Skeletal muscle tissue (tissue), 4 donors: Measurements from ENCODE around the gene TMCC2. TPM values are rescaled to one million over a fixed set of nuclear protein-coding genes. Genes with fewer than 3 reads are reported as not detected.
"Not testable (repeated sequence)": the region's sequence is repeated elsewhere in the genome, so short reads cannot be mapped to it uniquely, and the experiment has no call there.

Experiments
- H3K27ac ChIP-seq: one replicate; pipeline ENCODE4 v1.7.0; 2013; ENCODE audit warnings: mild to moderate bottlenecking, low read depth, low read length, inconsistent platforms
- H3K27me3 ChIP-seq, 3 donors: one replicate each; pipeline ENCODE4 v1.7.0; 2013; ENCODE audit warnings: low read length in 3 of 3; ENCODE audit not compliant: control insufficient read depth in 3 of 3, insufficient read depth in 3 of 3
- H3K36me3 ChIP-seq, 3 donors: one replicate each; pipeline ENCODE4 v1.7.0; 2013; ENCODE audit warnings: low read length in 3 of 3; ENCODE audit not compliant: control insufficient read depth in 3 of 3, insufficient read depth in 3 of 3
- H3K4me1 ChIP-seq, 3 donors: one replicate each; pipeline ENCODE4 v1.7.0; 2013; ENCODE audit warnings: low read length in 3 of 3, mild to moderate bottlenecking in 3 of 3; ENCODE audit not compliant: control insufficient read depth in 3 of 3, insufficient read depth in 3 of 3
- H3K4me3 ChIP-seq, 3 donors: one replicate each; pipeline ENCODE4 v1.7.0; 2013; ENCODE audit warnings: low read length in 3 of 3
- H3K9ac ChIP-seq, 3 donors: one replicate each; pipeline ENCODE4 v1.7.0; 2013; ENCODE audit warnings: low read length in 3 of 3, mild to moderate bottlenecking in 3 of 3, moderate library complexity in 2 of 3, low read depth in 1 of 3
- H3K9me3 ChIP-seq, 3 donors: one replicate each; pipeline ENCODE4 v1.7.0; 2013; ENCODE audit warnings: low read length in 3 of 3; ENCODE audit not compliant: control insufficient read depth in 3 of 3
- total RNA-seq: library from RNA; depleted of rRNA; stranded (reverse); fragments of >200 nt; gene quantifications from one replicate; pipeline ENCODE4 v1.2.3, GENCODE V29; 2014
- donor health status: Osteomylitis.

TMCC2 gene
- total RNA-seq, result 15.1 TPM

- Histone ChIP-seq H3K4me1 (peaks cover 31 to 52% (median 41%) of the 10 kb centered on the region in 3 donors), H3K9me3 (no peaks in the 10 kb centered on the region), H3K4me3 (peak within 1 kb of the TSS; percentile 77 to 82 (median 82)), H3K36me3 (peaks cover 0 to 3% (median 0%) of the 10 kb centered on the region in 3 donors), H3K27ac (peak within 1 kb of the TSS; percentile 32), H3K9ac (peak within 1 kb of the TSS; percentile 67 to 84 (median 80)), H3K27me3 (no peaks in the 10 kb centered on the region)
Observed at GRCh38 chr1:205227584-205228013, at the start of gene TMCC2. Gene TMCC2 (plus strand): TSS chr1:205227946. CDS start chr1:205228565, 619 bp downstream.

- peaks cover 0 to 3% (median 0%) of the 10 kb centered on the region in 3 donors for H3K36me3 ChIP-seq
- H3K27me3 ChIP-seq, result no peaks in the 10 kb centered on the region
- H3K4me3 ChIP-seq, result no peak overlapping the region
- no peak overlapping the region for H3K27ac ChIP-seq
- no peaks in the 10 kb centered on the region for H3K9me3 ChIP-seq
- no peak overlapping the region for H3K9ac ChIP-seq
- H3K4me1 ChIP-seq, result peaks cover 19 to 43% (median 30%) of the 10 kb centered on the region in 3 donors
Observed at GRCh38 chr1:205179842-205180241, 47.9 kb upstream of the TMCC2 start.

GRCh38 chr1:205180331-205180730 lies 47.4 kb upstream of the TMCC2 start:
- H3K9me3 ChIP-seq, H3K27ac ChIP-seq, H3K36me3 ChIP-seq, H3K4me3 ChIP-seq, H3K9ac ChIP-seq, H3K27me3 ChIP-seq: not testable (repeated sequence)
- peaks cover 15 to 38% (median 25%) of the 10 kb centered on the region in 3 donors for H3K4me1 ChIP-seq

GRCh38 chr1:205182930-205183329 lies 44.8 kb upstream of the TMCC2 start:
- peak overlapping the region; percentile 9 for H3K27ac ChIP-seq

GRCh38 chr1:205183676-205184335 lies 43.9 kb upstream of the TMCC2 start:
- Histone ChIP-seq H3K4me3 (no peak overlapping the region), H3K36me3 (peaks cover 4 to 11% (median 11%) of the 10 kb centered on the region in 3 donors), H3K27ac (peak overlapping the region; percentile 9), H3K9me3 (no peaks in the 10 kb centered on the region), H3K27me3 (no peaks in the 10 kb centered on the region), H3K4me1 (peaks cover 10 to 30% (median 18%) of the 10 kb centered on the region in 3 donors), H3K9ac (peak overlapping the region in 1 of 3 donors; percentile 28)

More at GRCh38 chr1:205182930-205183329, 44.8 kb upstream of the TMCC2 start:
- Histone ChIP-seq H3K4me1 (peaks cover 10 to 26% (median 18%) of the 10 kb centered on the region in 3 donors), H3K36me3 (peaks cover 4 to 11% (median 11%) of the 10 kb centered on the region in 3 donors), H3K9me3 (no peaks in the 10 kb centered on the region), H3K4me3 (no peak overlapping the region), H3K27me3 (no peaks in the 10 kb centered on the region), H3K9ac (no peak overlapping the region)

- Histone ChIP-seq H3K36me3 (peaks cover 4 to 11% (median 11%) of the 10 kb centered on the region in 3 donors), H3K4me3 (no peak overlapping the region), H3K27ac (no peak overlapping the region), H3K9ac (no peak overlapping the region), H3K9me3 (no peaks in the 10 kb centered on the region), H3K27me3 (no peaks in the 10 kb centered on the region), H3K4me1 (peaks cover 11 to 38% (median 21%) of the 10 kb centered on the region in 3 donors)
Observed at GRCh38 chr1:205186191-205186590, 41.6 kb upstream of the TMCC2 start.

- no peak overlapping the region for H3K27ac ChIP-seq
- peaks cover 12 to 41% (median 23%) of the 10 kb centered on the region in 3 donors for H3K4me1 ChIP-seq
- H3K9me3 ChIP-seq, result no peaks in the 10 kb centered on the region
- peak overlapping the region in 1 of 3 donors; percentile 11 for H3K9ac ChIP-seq
- H3K27me3 ChIP-seq, result no peaks in the 10 kb centered on the region
- peaks cover 4 to 11% (median 11%) of the 10 kb centered on the region in 3 donors for H3K36me3 ChIP-seq
- H3K4me3 ChIP-seq, result no peak overlapping the region
Observed at GRCh38 chr1:205187420-205187819, 40.3 kb upstream of the TMCC2 start.

- H3K9me3 ChIP-seq, result no peaks in the 10 kb centered on the region
- no peak overlapping the region for H3K27ac ChIP-seq
- no peak overlapping the region for H3K9ac ChIP-seq
- H3K4me1 ChIP-seq, result peaks cover 8 to 36% (median 19%) of the 10 kb centered on the region in 3 donors
- no peak overlapping the region for H3K4me3 ChIP-seq
- no peaks in the 10 kb centered on the region for H3K27me3 ChIP-seq
- H3K36me3 ChIP-seq, result peaks cover 4 to 11% (median 8%) of the 10 kb centered on the region in 3 donors
Observed at GRCh38 chr1:205188098-205188497, 39.6 kb upstream of the TMCC2 start.

- no peaks in the 10 kb centered on the region for H3K9me3 ChIP-seq
- no peak overlapping the region for H3K9ac ChIP-seq
- H3K27me3 ChIP-seq, result no peaks in the 10 kb centered on the region
- H3K4me1 ChIP-seq, result peaks cover 7 to 32% (median 14%) of the 10 kb centered on the region in 3 donors
- H3K27ac ChIP-seq, result no peak overlapping the region
- H3K4me3 ChIP-seq, result no peak overlapping the region
- H3K36me3 ChIP-seq, result peaks cover 4 to 11% (median 8%) of the 10 kb centered on the region in 3 donors
Observed at GRCh38 chr1:205188596-205188995, 39.1 kb upstream of the TMCC2 start.

GRCh38 chr1:205189131-205189530 lies 38.6 kb upstream of the TMCC2 start:
- Histone ChIP-seq H3K36me3 (peaks cover 4 to 11% (median 8%) of the 10 kb centered on the region in 3 donors), H3K4me3 (no peak overlapping the region), H3K4me1 (peaks cover 2 to 27% (median 9%) of the 10 kb centered on the region in 3 donors), H3K9me3 (no peaks in the 10 kb centered on the region), H3K9ac (no peak overlapping the region), H3K27me3 (no peaks in the 10 kb centered on the region), H3K27ac (no peak overlapping the region)
